Mucosa of descending colon (tissue), 3 donors: ENCODE results near the gene FBXL19. TPM values are rescaled to one million over a fixed set of nuclear protein-coding genes. Genes with fewer than 3 reads are reported as not detected.
A peak's percentile ranks its signal among the peaks of the same experiment; 100 is the strongest.

ENCODE experiments used
- ATAC-seq: fragments of 200-7000 bp; cut with Tn5 transposase; one replicate; pipeline ENCODE4 v1.9.1; 2020; ENCODE audit warnings: mild to moderate bottlenecking, moderate library complexity
- DNase-seq, 3 donors: peaks; one replicate each; pipeline ENCODE4 v3.0.0-alpha.2; 2020
- H3K36me3 ChIP-seq: fragments of 200-600 bp; one replicate; pipeline ENCODE4 v1.8.0; 2021; ENCODE audit warnings: low read depth, mild to moderate bottlenecking
- H3K4me1 ChIP-seq: fragments of 200-600 bp; one replicate; pipeline ENCODE4 v1.8.0; 2021; ENCODE audit warnings: low read depth, mild to moderate bottlenecking
- H3K4me3 ChIP-seq: fragments of 200-600 bp; one replicate; pipeline ENCODE4 v1.8.0; 2021; ENCODE audit warnings: mild to moderate bottlenecking
- H3K9me3 ChIP-seq: fragments of 200-600 bp; one replicate; pipeline ENCODE4 v1.8.0; 2021; ENCODE audit warnings: mild to moderate bottlenecking
- intact Hi-C, 2 donors: fragments of 100-400 bp; cut with DNase I in 1 of 2; cut with micrococcal nuclease in 1 of 2; formaldehyde crosslinking; loops; one replicate each; pipeline versions ENCODE4 v1.11.0 to v1.11.1; 2022; cut with DNase I, micrococcal nuclease
- total RNA-seq, 3 donors: library from RNA; stranded (reverse); fragmentation: NEBNext Ultra II Directional in 2 of 3; extraction: Animal tissue kit (Norgen Biotek cat#: 25700) in 2 of 3; gene quantifications; one replicate each; pipeline versions ENCODE4 v1.2.1 to v1.2.4, GENCODE V29; 2021 to 2023
- TF ChIP-seq, protein P1 (sequence below): fragments of 200-600 bp; IDR thresholded peaks from one replicate; pipeline ENCODE4 v1.8.0; 2022; ENCODE audit warnings: antibody characterized with exemption, mild to moderate bottlenecking
- donor health status: DM: no; HTN: no; CAD: no; lungs with moderate emphysema.
- donor health status: DM: no; HTN: no; CAD: no.
- donor health status: DM: no; HTN: yes; CAD: no.

Gene FBXL19
- total RNA-seq, 3 donors from 2014 or later = 17.6 to 30.3 (median 22.4) TPM

DNA sequence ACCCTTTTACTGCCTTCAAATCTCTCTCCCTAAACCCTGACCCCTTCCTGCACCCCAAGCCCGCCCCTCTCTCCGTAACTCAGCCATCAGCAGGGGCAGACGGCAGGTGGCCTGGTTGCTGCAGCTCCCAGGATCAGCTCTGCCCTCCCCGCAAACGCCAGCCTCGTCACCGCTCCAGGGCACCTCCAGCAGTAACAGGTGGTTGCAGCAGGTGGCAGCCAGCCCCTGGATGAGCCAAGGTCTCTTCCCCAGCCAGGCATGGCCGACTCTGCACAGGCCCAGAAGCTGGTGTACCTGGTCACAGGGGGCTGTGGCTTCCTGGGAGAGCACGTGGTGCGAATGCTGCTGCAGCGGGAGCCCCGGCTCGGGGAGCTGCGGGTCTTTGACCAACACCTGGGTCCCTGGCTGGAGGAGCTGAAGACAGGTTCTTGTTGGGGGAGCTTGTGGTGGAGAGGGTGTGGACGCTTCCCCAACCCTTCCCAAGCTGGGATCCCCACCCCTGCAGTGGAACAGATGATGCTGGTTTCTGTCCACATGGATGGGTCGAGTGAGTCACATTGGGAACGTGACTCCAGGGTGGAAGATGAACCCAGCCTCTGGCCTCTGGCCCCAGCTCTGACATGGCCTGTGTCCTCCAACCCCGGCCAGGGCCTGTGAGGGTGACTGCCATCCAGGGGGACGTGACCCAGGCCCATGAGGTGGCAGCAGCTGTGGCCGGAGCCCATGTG lies 62.2 kb downstream of the FBXL19 start:
- peak; percentile 78 to 85 (median 84) for DNase-seq
- intact Hi-C loops = loop anchor here (5.0 to 10.0 kb wide), 6 partner anchors 49 to 879 kb away; partner anchors contain the start of genes ZNF843 (in 2 of the 2), STX4 (in 1 of the 2), ZNF646 (in 1 of the 2) and ZNF668 (in 1 of the 2)
- Histone ChIP-seq H3K4me3 (no peak overlapping the region), H3K36me3 (no peaks in the 10 kb centered on the region), H3K9me3 (no peaks in the 10 kb centered on the region), H3K4me1 (peaks cover 4% of the 10 kb centered on the region)
- ATAC-seq = peak; percentile 92
- TF ChIP-seq, protein P1, sequence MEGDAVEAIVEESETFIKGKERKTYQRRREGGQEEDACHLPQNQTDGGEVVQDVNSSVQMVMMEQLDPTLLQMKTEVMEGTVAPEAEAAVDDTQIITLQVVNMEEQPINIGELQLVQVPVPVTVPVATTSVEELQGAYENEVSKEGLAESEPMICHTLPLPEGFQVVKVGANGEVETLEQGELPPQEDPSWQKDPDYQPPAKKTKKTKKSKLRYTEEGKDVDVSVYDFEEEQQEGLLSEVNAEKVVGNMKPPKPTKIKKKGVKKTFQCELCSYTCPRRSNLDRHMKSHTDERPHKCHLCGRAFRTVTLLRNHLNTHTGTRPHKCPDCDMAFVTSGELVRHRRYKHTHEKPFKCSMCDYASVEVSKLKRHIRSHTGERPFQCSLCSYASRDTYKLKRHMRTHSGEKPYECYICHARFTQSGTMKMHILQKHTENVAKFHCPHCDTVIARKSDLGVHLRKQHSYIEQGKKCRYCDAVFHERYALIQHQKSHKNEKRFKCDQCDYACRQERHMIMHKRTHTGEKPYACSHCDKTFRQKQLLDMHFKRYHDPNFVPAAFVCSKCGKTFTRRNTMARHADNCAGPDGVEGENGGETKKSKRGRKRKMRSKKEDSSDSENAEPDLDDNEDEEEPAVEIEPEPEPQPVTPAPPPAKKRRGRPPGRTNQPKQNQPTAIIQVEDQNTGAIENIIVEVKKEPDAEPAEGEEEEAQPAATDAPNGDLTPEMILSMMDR = no peak

DNA sequence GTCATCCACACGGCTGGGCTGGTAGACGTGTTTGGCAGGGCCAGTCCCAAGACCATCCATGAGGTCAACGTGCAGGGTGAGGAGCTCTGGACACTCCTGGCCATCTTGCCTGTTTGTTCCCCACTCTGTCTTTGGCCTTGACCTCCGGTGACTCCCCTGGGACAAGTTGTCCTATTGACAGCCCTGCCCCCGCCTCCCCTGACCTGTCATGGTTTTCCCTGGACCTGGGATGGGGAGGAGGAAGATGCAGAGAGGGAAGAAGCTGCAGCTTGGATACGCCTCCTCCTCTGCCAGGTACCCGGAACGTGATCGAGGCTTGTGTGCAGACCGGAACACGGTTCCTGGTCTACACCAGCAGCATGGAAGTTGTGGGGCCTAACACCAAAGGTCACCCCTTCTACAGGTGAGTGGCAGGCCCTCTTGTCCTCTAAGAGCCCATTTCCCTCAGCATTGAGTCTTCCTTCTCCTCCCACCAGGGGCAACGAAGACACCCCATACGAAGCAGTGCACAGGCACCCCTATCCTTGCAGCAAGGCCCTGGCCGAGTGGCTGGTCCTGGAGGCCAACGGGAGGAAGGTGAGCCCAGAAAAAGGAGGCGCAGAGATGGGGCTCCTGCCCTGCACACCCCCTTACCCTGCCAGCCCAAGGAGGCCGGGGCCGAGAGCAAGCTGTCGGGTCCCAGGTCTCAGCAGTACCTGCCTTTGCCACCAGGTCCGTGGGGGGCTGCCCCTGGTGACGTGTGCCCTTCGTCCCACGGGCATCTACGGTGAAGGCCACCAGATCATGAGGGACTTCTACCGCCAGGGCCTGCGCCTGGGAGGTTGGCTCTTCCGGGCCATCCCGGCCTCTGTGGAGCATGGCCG lies 63.0 kb downstream of the FBXL19 start:
- ATAC-seq (no peak), DNase-seq (peak in 1 of 3 donors; percentile 13)
- intact Hi-C loops = loop anchor here (5.0 to 10.0 kb wide), 6 partner anchors 48 to 878 kb away; partner anchors contain the start of genes ZNF843 (in 2 of the 2), STX4 (in 1 of the 2), ZNF646 (in 1 of the 2) and ZNF668 (in 1 of the 2)
- H3K36me3 ChIP-seq = no peaks in the 10 kb centered on the region
- H3K4me3 ChIP-seq = no peak overlapping the region
- peaks cover 4% of the 10 kb centered on the region for H3K4me1 ChIP-seq
- no peaks in the 10 kb centered on the region for H3K9me3 ChIP-seq
- TF ChIP-seq, protein P1 = no peak

DNA sequence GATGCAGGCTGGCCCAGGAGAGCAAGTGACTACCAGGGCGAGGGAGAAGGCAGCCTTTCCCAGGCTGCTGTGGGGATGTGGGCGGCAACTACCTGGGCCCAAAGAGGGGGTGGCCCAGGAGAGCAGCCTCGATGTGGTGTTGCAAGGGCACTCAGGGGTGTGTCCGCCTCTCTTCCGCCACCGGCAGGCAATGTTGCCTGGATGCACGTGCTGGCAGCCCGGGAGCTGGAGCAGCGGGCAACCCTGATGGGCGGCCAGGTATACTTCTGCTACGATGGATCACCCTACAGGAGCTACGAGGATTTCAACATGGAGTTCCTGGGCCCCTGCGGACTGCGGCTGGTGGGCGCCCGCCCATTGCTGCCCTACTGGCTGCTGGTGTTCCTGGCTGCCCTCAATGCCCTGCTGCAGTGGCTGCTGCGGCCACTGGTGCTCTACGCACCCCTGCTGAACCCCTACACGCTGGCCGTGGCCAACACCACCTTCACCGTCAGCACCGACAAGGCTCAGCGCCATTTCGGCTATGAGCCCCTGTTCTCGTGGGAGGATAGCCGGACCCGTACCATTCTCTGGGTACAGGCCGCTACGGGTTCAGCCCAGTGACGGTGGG lies 64.3 kb downstream of the FBXL19 start:
- intact Hi-C loops = loop anchor here (5.0 to 10.0 kb wide), 6 partner anchors 47 to 877 kb away; partner anchors contain the start of genes ZNF843 (in 2 of the 2), STX4 (in 1 of the 2), ZNF646 (in 1 of the 2) and ZNF668 (in 1 of the 2)
- ATAC-seq = no peak

DNA sequence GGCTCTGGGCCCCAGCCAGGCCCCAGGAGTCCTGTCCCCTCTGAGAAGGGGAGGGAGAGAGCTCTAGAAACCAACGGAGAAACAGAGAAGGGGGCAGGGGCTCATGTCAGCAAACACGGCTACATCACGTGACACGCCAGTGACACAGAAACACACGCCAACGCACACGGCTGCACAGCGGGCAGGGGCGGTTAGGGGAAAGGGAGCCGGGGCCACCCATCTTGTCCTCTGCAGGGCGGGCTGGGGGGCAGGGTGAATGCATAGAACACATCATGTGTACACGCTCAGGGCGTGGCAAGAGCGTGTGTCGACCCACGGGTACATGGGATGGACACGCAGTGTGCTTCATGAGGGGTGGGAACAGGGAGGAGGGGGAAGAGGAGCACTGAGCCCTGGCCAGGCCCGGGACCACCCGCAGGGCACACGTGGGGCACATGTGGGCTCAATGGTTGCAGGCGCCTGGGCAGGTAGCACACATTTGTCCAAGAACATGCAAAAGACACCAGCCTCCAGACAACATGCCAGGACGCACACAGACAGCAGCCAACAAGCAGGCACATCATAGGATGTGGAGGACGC lies 66.2 kb downstream of the FBXL19 start:
- intact Hi-C loops = loop anchor here (5.0 to 10.0 kb wide), 6 partner anchors 45 to 875 kb away; partner anchors contain the start of genes ZNF843 (in 2 of the 2), STX4 (in 1 of the 2), ZNF646 (in 1 of the 2) and ZNF668 (in 1 of the 2)
- H3K9me3 ChIP-seq = no peaks in the 10 kb centered on the region
- peaks cover 4% of the 10 kb centered on the region for H3K4me1 ChIP-seq
- DNase-seq (no peak), ATAC-seq (no peak)
- TF ChIP-seq, protein P1 = no peak
- no peaks in the 10 kb centered on the region for H3K36me3 ChIP-seq
- H3K4me3 ChIP-seq = no peak overlapping the region

More for the DNA sequence above, 64.3 kb downstream of the FBXL19 start:
- TF ChIP-seq, protein P1 = no peak
- Histone ChIP-seq H3K9me3 (no peaks in the 10 kb centered on the region), H3K4me1 (peaks cover 4% of the 10 kb centered on the region), H3K36me3 (no peaks in the 10 kb centered on the region), H3K4me3 (no peak overlapping the region)
- no peak for DNase-seq

DNA sequence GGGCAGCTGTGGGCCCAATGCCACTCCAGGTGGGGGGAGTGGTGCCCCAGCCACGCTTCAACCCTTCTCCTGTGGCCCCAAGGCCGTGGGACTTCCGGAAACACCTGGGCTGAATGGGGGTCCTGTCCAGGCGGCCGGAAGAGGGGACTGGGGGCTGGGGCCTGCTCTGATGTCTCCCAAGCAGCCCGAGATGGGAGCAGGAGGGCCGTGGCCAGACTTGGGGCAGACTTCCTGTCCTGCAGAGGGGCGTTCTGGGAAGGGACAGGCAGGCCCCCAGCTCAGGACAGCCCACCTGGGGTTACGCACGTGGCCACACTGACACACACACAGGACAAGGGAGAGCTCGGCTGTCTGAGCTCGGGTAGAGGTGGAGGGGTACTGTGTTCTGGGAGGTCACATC lies 66.7 kb downstream of the FBXL19 start:
- intact Hi-C loops = no loop called here
- Histone ChIP-seq H3K36me3 (no peaks in the 10 kb centered on the region), H3K9me3 (no peaks in the 10 kb centered on the region), H3K4me1 (peaks cover 4% of the 10 kb centered on the region), H3K4me3 (no peak overlapping the region)
- ATAC-seq (no peak), DNase-seq (no peak)
- TF ChIP-seq, protein P1 = no peak
